Mucosa of gallbladder (tissue), 1 donor: ENCODE results near the gene MSRB1. TPM values are rescaled to one million over a fixed set of nuclear protein-coding genes. Genes with fewer than 3 reads are reported as not detected.

Experiments
- DNase-seq: peaks from one replicate; pipeline ENCODE4 v3.0.0-alpha.2; 2020; ENCODE audit warnings: low spot score
- total RNA-seq: library from RNA; stranded (reverse); gene quantifications from one replicate; pipeline ENCODE4 v1.2.1, GENCODE V29; 2021
- donor health status: DM: no; HTN: no; CAD: no.

MSRB1 gene
- total RNA-seq, 1 donor from 2014 or later, result 41.2 TPM

GRCh38 chr16:1895949-1896675 lies 46.9 kb downstream of the MSRB1 start:
- DNase-seq, result no peak

GRCh38 chr16:1895068-1895467 lies 47.9 kb downstream of the MSRB1 start:
- no peak for DNase-seq

GRCh38 chr16:1890708-1891050 lies 52.3 kb downstream of the MSRB1 start:
- no peak for DNase-seq

- no peak for DNase-seq
Observed at GRCh38 chr16:1890024-1890707, 52.8 kb downstream of the MSRB1 start.

Other genes starting within 250 kb of the MSRB1 start
- 94.1 TPM for gene MAPK8IP3, start 237.0 kb downstream of the MSRB1 start, total RNA-seq
- gene NME3, start 171.7 kb downstream of the MSRB1 start, total RNA-seq, result 129 TPM
- gene EME2, start 170.4 kb downstream of the MSRB1 start, total RNA-seq, result 31.9 TPM
- 87.7 TPM for gene MRPS34, start 170.1 kb downstream of the MSRB1 start, total RNA-seq
- gene SPSB3, start 160.6 kb downstream of the MSRB1 start, total RNA-seq, result 57.9 TPM
- 54.4 TPM for gene NUBP2, start 160.2 kb downstream of the MSRB1 start, total RNA-seq
- gene IGFALS, start 149.5 kb downstream of the MSRB1 start, total RNA-seq, result 29.3 TPM
- 82.2 TPM for gene HAGH, start 116.4 kb downstream of the MSRB1 start, total RNA-seq
- 49.6 TPM for gene FAHD1, start 116.0 kb downstream of the MSRB1 start, total RNA-seq
- gene MEIOB, start 71.0 kb downstream of the MSRB1 start, total RNA-seq, result 0.17 TPM
- not detected for gene HS3ST6, start 24.8 kb downstream of the MSRB1 start, total RNA-seq
- not detected for gene RPL3L, start 11.5 kb upstream of the MSRB1 start, total RNA-seq
- gene NDUFB10, start 16.3 kb upstream of the MSRB1 start, total RNA-seq, result 145 TPM
- 1,121 TPM for gene RPS2, start 21.6 kb upstream of the MSRB1 start, total RNA-seq
- not detected for gene RNF151, start 23.7 kb upstream of the MSRB1 start, total RNA-seq
- 32.5 TPM for gene TBL3, start 28.9 kb upstream of the MSRB1 start, total RNA-seq
- 2.7 TPM for gene NOXO1, start 38.3 kb upstream of the MSRB1 start, total RNA-seq
- gene GFER, start 41.0 kb upstream of the MSRB1 start, total RNA-seq, result 34.3 TPM
- 1.4 TPM for gene SYNGR3, start 46.8 kb upstream of the MSRB1 start, total RNA-seq
- 42.1 TPM for gene ZNF598, start 66.6 kb upstream of the MSRB1 start, total RNA-seq
- 1.6 TPM for gene NPW, start 76.6 kb upstream of the MSRB1 start, total RNA-seq
- gene NHERF2, start 83.7 kb upstream of the MSRB1 start, total RNA-seq, result 121 TPM
- gene NTHL1, start 104.6 kb upstream of the MSRB1 start, total RNA-seq, result 33.9 TPM
- 185 TPM for gene TSC2, start 104.8 kb upstream of the MSRB1 start, total RNA-seq
- gene PKD1, start 192.7 kb upstream of the MSRB1 start, total RNA-seq, result 154 TPM
- 7.7 TPM for gene RAB26, start 205.4 kb upstream of the MSRB1 start, total RNA-seq
- 100 TPM for gene TRAF7, start 212.6 kb upstream of the MSRB1 start, total RNA-seq